Right lobe of liver (tissue), 4 donors: ENCODE results near the gene TNIK.

Experiments
- CTCF ChIP-seq, 4 donors: fragments of 200-600 bp in 3 of 4; fragments of 450-650 bp in 1 of 4; IDR thresholded peaks; one replicate each; pipeline versions ENCODE4 v1.5.1 to v1.8.0; 2016 to 2022; ENCODE audit warnings: antibody characterized with exemption in 4 of 4, mild to moderate bottlenecking in 2 of 4
- POLR2A ChIP-seq: fragments of 450-650 bp; IDR thresholded peaks from one replicate; pipeline ENCODE4 v1.6.1; 2017; ENCODE audit warnings: antibody characterized with exemption, mild to moderate bottlenecking
- donor health status: DM: no; HTN: no; CAD: no.
- donor health status: DM: no; HTN: no; CAD: no.
- donor health status: DM: no; HTN: yes; CAD: no.

GRCh38 chr3:171061749-171062148 is 398.5 kb downstream of the TNIK start:
- TF ChIP-seq CTCF (IDR thresholded peaks at IDR 0.05) (no peak), POLR2A (no peak)
